GM21737 (cell line): ENCODE measurements around the gene RHOT1.
"Not testable (repeated sequence)": the region's sequence is repeated elsewhere in the genome, so short reads cannot be mapped to it uniquely, and the experiment has no call there.

Experiments used
- ATAC-seq: cut with Tn5 transposase; IDR thresholded peaks from one replicate; pipeline ENCODE4 v1.9.1; 2021; ENCODE audit warnings: mild to moderate bottlenecking, moderate library complexity; ENCODE audit not compliant: unreplicated experiment

Gene RHOT1

GRCh38 chr17:32158870-32159585 lies 16.7 kb downstream of the RHOT1 start:
- no peak for ATAC-seq

- no peak for ATAC-seq
Observed at GRCh38 chr17:32159586-32160438, 17.5 kb downstream of the RHOT1 start.

GRCh38 chr17:32160526-32160925 lies 18.2 kb downstream of the RHOT1 start:
- no peak for ATAC-seq

- no peak for ATAC-seq
Observed at GRCh38 chr17:32161029-32161428, 18.7 kb downstream of the RHOT1 start.

- ATAC-seq: no peak
Observed at GRCh38 chr17:32161506-32162365, 19.4 kb downstream of the RHOT1 start.

- no peak for ATAC-seq
Observed at GRCh38 chr17:32174889-32175288, 32.6 kb downstream of the RHOT1 start.

GRCh38 chr17:32178679-32179078 lies 36.4 kb downstream of the RHOT1 start:
- not testable (repeated sequence) for ATAC-seq

GRCh38 chr17:32179103-32179502 lies 36.8 kb downstream of the RHOT1 start:
- not testable (repeated sequence) for ATAC-seq

GRCh38 chr17:32179526-32179925 lies 37.2 kb downstream of the RHOT1 start:
- not testable (repeated sequence) for ATAC-seq

- not testable (repeated sequence) for ATAC-seq
Observed at GRCh38 chr17:32180262-32180661, 38.0 kb downstream of the RHOT1 start.

- no peak for ATAC-seq
Observed at GRCh38 chr17:32185875-32186274, 43.6 kb downstream of the RHOT1 start.

- no peak for ATAC-seq
Observed at GRCh38 chr17:32187271-32187670, 45.0 kb downstream of the RHOT1 start.

- no peak for ATAC-seq
Observed at GRCh38 chr17:32189343-32189742, 47.0 kb downstream of the RHOT1 start.

- no peak for ATAC-seq
Observed at GRCh38 chr17:32191306-32191705, 49.0 kb downstream of the RHOT1 start.

GRCh38 chr17:32192379-32192778 lies 50.1 kb downstream of the RHOT1 start:
- ATAC-seq: no peak

GRCh38 chr17:32197987-32198386 lies 55.7 kb downstream of the RHOT1 start:
- no peak for ATAC-seq

GRCh38 chr17:32206861-32207260 lies 64.6 kb downstream of the RHOT1 start:
- ATAC-seq: no peak

- no peak for ATAC-seq
Observed at GRCh38 chr17:32208436-32208835, 66.1 kb downstream of the RHOT1 start.

GRCh38 chr17:32209608-32210007 lies 67.3 kb downstream of the RHOT1 start:
- ATAC-seq: no peak

GRCh38 chr17:32211671-32212070 lies 69.4 kb downstream of the RHOT1 start:
- ATAC-seq: no peak

GRCh38 chr17:32215696-32216095 lies 73.4 kb downstream of the RHOT1 start:
- ATAC-seq: no peak
